H9 (cell line): Measurements from ENCODE around the gene CSTPP1. TPM values are rescaled to one million over a fixed set of nuclear protein-coding genes. Genes with fewer than 3 reads are reported as not detected.

Source experiments
- DNase-seq: peaks from one replicate; pipeline ENCODE4 v3.0.0-alpha.2; 2017
- H2AFZ ChIP-seq: one replicate; pipeline ENCODE4 v1.6.1; 2013; ENCODE audit warnings: mild to moderate bottlenecking, low read length, control low read depth, moderate library complexity
- H2AK5ac ChIP-seq: 2 replicates; pipeline ENCODE4 v1.6.1; 2013; ENCODE audit warnings: low read length, control low read depth, mixed read lengths; ENCODE audit not compliant: insufficient read length
- H2BK120ac ChIP-seq: one replicate; pipeline ENCODE4 v1.6.1; 2013; ENCODE audit warnings: low read depth, mild to moderate bottlenecking, low read length, control low read depth, inconsistent platforms; ENCODE audit not compliant: poor library complexity, severe bottlenecking
- H2BK12ac ChIP-seq: 2 replicates; pipeline ENCODE4 v1.6.1; 2013; ENCODE audit warnings: low read length, control low read depth, mixed read lengths, low read depth; ENCODE audit not compliant: insufficient read length
- H2BK15ac ChIP-seq: 2 replicates; pipeline ENCODE4 v1.6.1; 2013; ENCODE audit warnings: low read depth, low read length, control low read depth
- H2BK20ac ChIP-seq: one replicate; pipeline ENCODE4 v1.6.1; 2013; ENCODE audit warnings: low read depth, mild to moderate bottlenecking, low read length, control low read depth, inconsistent platforms; ENCODE audit not compliant: poor library complexity, severe bottlenecking
- H2BK5ac ChIP-seq: 2 replicates; pipeline ENCODE4 v1.6.1; 2013; ENCODE audit warnings: low read length, control low read depth, mixed read lengths; ENCODE audit not compliant: insufficient read length
- H3K14ac ChIP-seq: 2 replicates; pipeline ENCODE4 v1.6.1; 2013; ENCODE audit warnings: low read length, control low read depth; ENCODE audit not compliant: insufficient read depth
- H3K18ac ChIP-seq: 2 replicates; pipeline ENCODE4 v1.6.1; 2013; ENCODE audit warnings: low read depth, mild to moderate bottlenecking, mixed read lengths, low read length, control low read depth; ENCODE audit not compliant: insufficient read length
- H3K23ac ChIP-seq: 2 replicates; pipeline ENCODE4 v1.6.1; 2013; ENCODE audit warnings: low read length, control low read depth, mixed read lengths, low read depth; ENCODE audit not compliant: insufficient read length
- H3K23me2 ChIP-seq: 2 replicates; pipeline ENCODE4 v1.6.1; 2013; ENCODE audit warnings: low read depth, mild to moderate bottlenecking, mixed read lengths, low read length, control low read depth; ENCODE audit not compliant: insufficient read length, poor library complexity, severe bottlenecking
- H3K27ac ChIP-seq: 2 replicates; pipeline ENCODE4 v1.5.1; 2013; ENCODE audit warnings: low read length, control low read depth, mixed read lengths, low read depth; ENCODE audit not compliant: insufficient read length
- H3K27me3 ChIP-seq: 2 replicates; pipeline ENCODE4 v1.6.1; 2013; ENCODE audit warnings: low read length, control low read depth, inconsistent platforms; ENCODE audit not compliant: insufficient read depth
- H3K4ac ChIP-seq: 2 replicates; pipeline ENCODE4 v1.6.1; 2013; ENCODE audit warnings: low read depth, mild to moderate bottlenecking, control low read depth, inconsistent platforms, low read length, moderate library complexity
- H3K4me1 ChIP-seq: 2 replicates; pipeline ENCODE4 v1.6.1; 2013; ENCODE audit warnings: low read length, control low read depth, inconsistent platforms; ENCODE audit not compliant: insufficient read depth
- H3K4me2 ChIP-seq: 2 replicates; pipeline ENCODE4 v1.6.1; 2013; ENCODE audit warnings: low read length, control low read depth, mixed read lengths; ENCODE audit not compliant: insufficient read length, insufficient read depth
- H3K56ac ChIP-seq: 2 replicates; pipeline ENCODE4 v1.6.1; 2013; ENCODE audit warnings: low read depth, mild to moderate bottlenecking, mixed read lengths, low read length, control low read depth; ENCODE audit not compliant: insufficient read length
- H3K79me1 ChIP-seq: 2 replicates; pipeline ENCODE4 v1.6.1; 2013; ENCODE audit warnings: low read depth, mild to moderate bottlenecking, moderate library complexity, low read length, control low read depth, inconsistent platforms; ENCODE audit not compliant: insufficient read depth, poor library complexity, severe bottlenecking
- H3K79me2 ChIP-seq: 2 replicates; pipeline ENCODE4 v1.6.1; 2013; ENCODE audit warnings: low read length, control low read depth, inconsistent platforms; ENCODE audit not compliant: insufficient read depth
- H3K9ac ChIP-seq: 2 replicates; pipeline ENCODE4 v1.6.1; 2013; ENCODE audit warnings: low read length, control low read depth, mixed read lengths; ENCODE audit not compliant: insufficient read length; ENCODE audit errors: extremely low read depth
- H3K9me3 ChIP-seq: one replicate; pipeline ENCODE4 v1.6.1; 2013; ENCODE audit warnings: low read depth, low read length, inconsistent platforms; ENCODE audit not compliant: control insufficient read depth
- H3T11ph ChIP-seq: one replicate; pipeline ENCODE4 v1.6.1; 2013; ENCODE audit warnings: mild to moderate bottlenecking, low read length, control low read depth, inconsistent platforms
- H4K20me1 ChIP-seq: one replicate; pipeline ENCODE4 v1.6.1; 2013; ENCODE audit not compliant: control insufficient read depth, insufficient read length, insufficient read depth
- H4K5ac ChIP-seq: 2 replicates; pipeline ENCODE4 v1.6.1; 2013; ENCODE audit warnings: low read depth, mild to moderate bottlenecking, mixed read lengths, low read length, control low read depth; ENCODE audit not compliant: insufficient read length
- H4K8ac ChIP-seq: replicated peaks from 2 replicates; pipeline ENCODE4 v1.6.1; 2013; ENCODE audit warnings: low read length, control low read depth, mixed read lengths, low read depth; ENCODE audit not compliant: insufficient read length
- H4K91ac ChIP-seq: 2 replicates; pipeline ENCODE4 v1.6.1; 2013; ENCODE audit warnings: low read depth, mild to moderate bottlenecking, moderate library complexity, mixed read lengths, low read length, control low read depth; ENCODE audit not compliant: insufficient read length
- H3K27ac Mint-ChIP-seq, 3 experiments: 2 replicates in 2 of 3; 3 replicates in 1 of 3; pipeline ENCODE4 v1.8.0; 2020 to 2021; ENCODE audit warnings: mixed read lengths in 3 of 3, mild to moderate bottlenecking in 1 of 3, moderate library complexity in 1 of 3
- H3K27me3 Mint-ChIP-seq: 2 replicates; pipeline ENCODE4 v1.8.0; 2021; ENCODE audit warnings: low read depth, mild to moderate bottlenecking, moderate library complexity, mixed read lengths
- H3K36me3 Mint-ChIP-seq, 3 experiments: 2 replicates in 2 of 3; 3 replicates in 1 of 3; pipeline ENCODE4 v1.8.0; 2020 to 2021; ENCODE audit warnings: low read depth in 3 of 3, mixed read lengths in 3 of 3; ENCODE audit not compliant: insufficient read depth in 1 of 3
- H3K4me1 Mint-ChIP-seq, 2 experiments: 2 replicates each; pipeline ENCODE4 v1.8.0; 2020; ENCODE audit warnings: mixed read lengths in 2 of 2
- H3K4me3 Mint-ChIP-seq, 2 experiments: 2 replicates in 1 of 2; 3 replicates in 1 of 2; pipeline ENCODE4 v1.8.0; 2020 to 2021; ENCODE audit warnings: mild to moderate bottlenecking in 2 of 2, mixed read lengths in 2 of 2, moderate library complexity in 1 of 2
- H3K9me3 Mint-ChIP-seq, 2 experiments: 2 replicates in 1 of 2; 3 replicates in 1 of 2; pipeline ENCODE4 v1.8.0; 2020; ENCODE audit warnings: mild to moderate bottlenecking in 2 of 2, mixed read lengths in 2 of 2, moderate library complexity in 1 of 2
- CTCF ChIP-seq: fragments of 200-600 bp; sonication (generic); conservative IDR thresholded peaks from 3 replicates; pipeline ENCODE4 v1.8.0; 2021; ENCODE audit warnings: antibody characterized with exemption, mild to moderate bottlenecking
- WGBS: extraction: QIAGEN DNeasy Blood & Tissue Kit; methylation state at CpG from one replicate; pipeline ENCODE4 v1.1.7; 2013; ENCODE audit warnings: missing lambda C conversion rate, low lambda C conversion rate, mixed read lengths; ENCODE audit not compliant: insufficient read length; ENCODE audit errors: extremely low coverage; 5-methylcytosine and 5-hydroxymethylcytosine counted together
- total RNA-seq: library from RNA; stranded (reverse); gene quantifications from 2 replicates; pipeline ENCODE4 v1.2.1, GENCODE V29; 2021

CSTPP1 gene
- total RNA-seq, 1 experiment from 2014 or later = 21.2 TPM

- Mint-ChIP-seq H3K9me3 (no peaks in the 10 kb centered on the region; a peak in 1 of 5 replicates), H3K27me3 (no peaks in the 10 kb centered on the region), H3K36me3 (peaks cover 17 to 53% (median 46%) of the 10 kb centered on the region in 3 experiments), H3K4me1 (no peaks in the 10 kb centered on the region), H3K4me3 (no peak overlapping the region), H3K27ac (no peak overlapping the region)
- no peak overlapping the region for H2BK120ac ChIP-seq
- H2BK20ac ChIP-seq = no peak overlapping the region
- H3K23me2 ChIP-seq = no peaks in the 10 kb centered on the region
- no peak overlapping the region for H3K27ac ChIP-seq
- H3K4me1 ChIP-seq = no peaks in the 10 kb centered on the region
- no peak overlapping the region for H2BK12ac ChIP-seq
- H4K8ac ChIP-seq = no peak overlapping the region
- no peak overlapping the region for H3K18ac ChIP-seq
- no peak overlapping the region for H4K5ac ChIP-seq
- H2BK5ac ChIP-seq = no peak overlapping the region
- DNase-seq = no peak
- no peaks in the 10 kb centered on the region for H3K9me3 ChIP-seq
- no peak overlapping the region for H3K23ac ChIP-seq
- H3K9ac ChIP-seq = no peak overlapping the region
- TF ChIP-seq CTCF = no peak
- H3K4ac ChIP-seq = no peak overlapping the region
- no peaks in the 10 kb centered on the region for H3K79me2 ChIP-seq
- no peak overlapping the region for H4K91ac ChIP-seq
- no peak overlapping the region for H3K4me2 ChIP-seq
- no peak overlapping the region for H2BK15ac ChIP-seq
- no peaks in the 10 kb centered on the region for H3K79me1 ChIP-seq
- no peak overlapping the region for H3T11ph ChIP-seq
- H3K56ac ChIP-seq = no peak overlapping the region
- H2AK5ac ChIP-seq = no peak overlapping the region
- no peak overlapping the region for H3K14ac ChIP-seq
- H2AFZ ChIP-seq = no peak overlapping the region
- H3K27me3 ChIP-seq = no peaks in the 10 kb centered on the region
- no peaks in the 10 kb centered on the region for H4K20me1 ChIP-seq
- no CpG with 5 or more reads among the region's 4 CpGs for WGBS
Measured at GRCh38 chr11:47164321-47164720, 227.8 kb downstream of the CSTPP1 start.
